Stimulated activated CD8-positive, alpha-beta memory T cell treated with anti-CD3 and anti-CD28 coated beads, Interleukin-4, amount 100 ng/mL, for 48 hours (primary cell): ENCODE measurements around the gene LIPT1.
A peak's percentile ranks its signal among the peaks of the same experiment; 100 is the strongest.
"Not testable (repeated sequence)": the region's sequence is repeated elsewhere in the genome, so short reads cannot be mapped to it uniquely, and the experiment has no call there.

Experiments used
- DNase-seq: peaks from one replicate; pipeline ENCODE4 v3.0.0-alpha.2; 2020

LIPT1 gene

GRCh38 chr2:99154643-99155536, at the start of gene LIPT1, which contains the start of gene TSGA10:
Gene LIPT1, plus strand, starts transcription at chr2:99154967. Its CDS starts 6,991 bp downstream, at chr2:99161958.
Gene TSGA10, minus strand, starts transcription at chr2:99154942. Its CDS starts 45,503 bp downstream, at chr2:99109439.
- peak; percentile 94 for DNase-seq

- no peak for DNase-seq
Observed at GRCh38 chr2:99106913-99107312, 47.9 kb upstream of the LIPT1 start.

GRCh38 chr2:99111236-99111635, 43.5 kb upstream of the LIPT1 start:
- no peak for DNase-seq

- DNase-seq, result no peak
Observed at GRCh38 chr2:99111945-99112344, 42.8 kb upstream of the LIPT1 start.

- no peak for DNase-seq
Observed at GRCh38 chr2:99112617-99113016, 42.1 kb upstream of the LIPT1 start.

- DNase-seq, result no peak
Observed at GRCh38 chr2:99127981-99128380, 26.8 kb upstream of the LIPT1 start.

- not testable (repeated sequence) for DNase-seq
Observed at GRCh38 chr2:99135044-99135556, 19.7 kb upstream of the LIPT1 start.

GRCh38 chr2:99139003-99139402, 15.8 kb upstream of the LIPT1 start:
- DNase-seq, result no peak

GRCh38 chr2:99140056-99140859, 14.5 kb upstream of the LIPT1 start:
- DNase-seq, result no peak

GRCh38 chr2:99140860-99141109, 14.0 kb upstream of the LIPT1 start:
- DNase-seq, result no peak

GRCh38 chr2:99141110-99142108, 13.4 kb upstream of the LIPT1 start, which contains the start of gene C2orf15:
Gene C2orf15, plus strand, starts transcription at chr2:99141707. Its CDS starts 8,852 bp downstream, at chr2:99150559.
- peak; percentile 98 for DNase-seq

- DNase-seq, result no peak
Observed at GRCh38 chr2:99150706-99151105, 4.1 kb upstream of the LIPT1 start.

- DNase-seq, result no peak
Observed at GRCh38 chr2:99152199-99152895, 2.4 kb upstream of the LIPT1 start.

- no peak for DNase-seq
Observed at GRCh38 chr2:99153921-99154604, 704 bp upstream of the LIPT1 start.

GRCh38 chr2:99156891-99157290, 2.1 kb downstream of the LIPT1 start:
- DNase-seq, result no peak

GRCh38 chr2:99158599-99158998, 3.8 kb downstream of the LIPT1 start:
- DNase-seq, result no peak

- no peak for DNase-seq
Observed at GRCh38 chr2:99159594-99159993, 4.8 kb downstream of the LIPT1 start.

- DNase-seq, result no peak
Observed at GRCh38 chr2:99166218-99166617, 11.5 kb downstream of the LIPT1 start.

- no peak for DNase-seq
Observed at GRCh38 chr2:99169534-99169933, 14.8 kb downstream of the LIPT1 start.

- DNase-seq, result no peak
Observed at GRCh38 chr2:99171377-99172140, 16.8 kb downstream of the LIPT1 start.
